Kidney (tissue), 14 donors: ENCODE data around the gene ATG9A. TPM values are rescaled to one million over a fixed set of nuclear protein-coding genes. Genes with fewer than 3 reads are reported as not detected.

Source experiments
- DNase-seq, 5 donors: peaks; one replicate each; pipeline ENCODE4 v3.0.0-alpha.2; 2013 to 2020
- FAIRE-seq: peaks from 2 replicates; lab custom pipeline; 2012; peaks lifted over from hg19 to GRCh38; lab: Jason Lieb, UNC
- H3K27ac ChIP-seq, 2 donors: one replicate each; pipeline ENCODE4 v1.7.0; 2013; ENCODE audit warnings: low read depth in 2 of 2, low read length in 2 of 2, inconsistent platforms in 1 of 2
- H3K27me3 ChIP-seq: one replicate; pipeline ENCODE4 v1.7.1; 2013; ENCODE audit warnings: low read length, inconsistent platforms; ENCODE audit not compliant: control insufficient read depth, insufficient read depth
- H3K36me3 ChIP-seq, 3 donors: one replicate each; pipeline versions ENCODE4 v1.7.0 to v1.7.1; 2013; ENCODE audit warnings: low read length in 3 of 3, control low read depth in 1 of 3, inconsistent platforms in 1 of 3; ENCODE audit not compliant: insufficient read depth in 3 of 3, control insufficient read depth in 2 of 3
- H3K4me1 ChIP-seq, 3 donors: one replicate each; pipeline versions ENCODE4 v1.7.0 to v1.7.1; 2013; ENCODE audit warnings: low read length in 3 of 3, inconsistent platforms in 1 of 3, low read depth in 1 of 3; ENCODE audit not compliant: control insufficient read depth in 2 of 3, insufficient read depth in 2 of 3
- H3K4me3 ChIP-seq, 3 donors: one replicate each; pipeline versions ENCODE4 v1.7.0 to v1.8.1; 2013; ENCODE audit warnings: low read length in 3 of 3, control low read depth in 1 of 3, inconsistent platforms in 1 of 3
- H3K9ac ChIP-seq, 3 donors: one replicate each; pipeline versions ENCODE4 v1.7.0 to v1.7.1; 2013; ENCODE audit warnings: low read length in 3 of 3, control low read depth in 1 of 3, inconsistent platforms in 1 of 3
- H3K9me3 ChIP-seq, 3 donors: one replicate each; pipeline versions ENCODE4 v1.7.0 to v1.7.1; 2013; ENCODE audit warnings: low read length in 3 of 3, control low read depth in 1 of 3, inconsistent platforms in 1 of 3; ENCODE audit not compliant: control insufficient read depth in 2 of 3, insufficient read depth in 1 of 3
- intact Hi-C: fragments of 100-400 bp; cut with DNase I; formaldehyde crosslinking; loops from one replicate; pipeline ENCODE4 v1.11.1; 2022
- polyA plus RNA-seq: library from polyadenylated mRNA; stranded (reverse); fragments of 350-450 nt; fragmentation: Illumina TruSeq; extraction: RNeasy Lipid Tissue Mini Kit (QIAGEN cat#74804); gene quantifications from one replicate; pipeline ENCODE4 v1.2.3, GENCODE V29; 2014; ENCODE audit warnings: low read depth, low replicate concordance; ENCODE audit not compliant: insufficient read depth
- total RNA-seq: library from RNA; stranded (reverse); fragmentation: NEBNext Ultra II Directional; extraction: Animal tissue kit (Norgen Biotek cat#: 25700); gene quantifications from one replicate; pipeline ENCODE4 v1.2.1, GENCODE V29; 2021
- TF ChIP-seq, protein P1 (sequence below): IDR thresholded peaks from 3 replicates; pipeline ENCODE4 v1.5.1; 2012; ENCODE audit warnings: mild to moderate bottlenecking, moderate library complexity, borderline replicate concordance; ENCODE audit not compliant: insufficient read depth; ENCODE audit errors: extremely low read depth
- donor health status: control.
- donor health status: control.
- donor health status: control.
- donor health status: control.
- donor health status: control.
- donor health status: DM: yes; HTN: yes; CAD: no.
- donor health status: Normal renal cell carcinoma (clear cell type).

The ATG9A gene
- total and polyA plus RNA-seq, 2 donors from 2014 or later = 24.0 to 41.5 TPM

DNA sequence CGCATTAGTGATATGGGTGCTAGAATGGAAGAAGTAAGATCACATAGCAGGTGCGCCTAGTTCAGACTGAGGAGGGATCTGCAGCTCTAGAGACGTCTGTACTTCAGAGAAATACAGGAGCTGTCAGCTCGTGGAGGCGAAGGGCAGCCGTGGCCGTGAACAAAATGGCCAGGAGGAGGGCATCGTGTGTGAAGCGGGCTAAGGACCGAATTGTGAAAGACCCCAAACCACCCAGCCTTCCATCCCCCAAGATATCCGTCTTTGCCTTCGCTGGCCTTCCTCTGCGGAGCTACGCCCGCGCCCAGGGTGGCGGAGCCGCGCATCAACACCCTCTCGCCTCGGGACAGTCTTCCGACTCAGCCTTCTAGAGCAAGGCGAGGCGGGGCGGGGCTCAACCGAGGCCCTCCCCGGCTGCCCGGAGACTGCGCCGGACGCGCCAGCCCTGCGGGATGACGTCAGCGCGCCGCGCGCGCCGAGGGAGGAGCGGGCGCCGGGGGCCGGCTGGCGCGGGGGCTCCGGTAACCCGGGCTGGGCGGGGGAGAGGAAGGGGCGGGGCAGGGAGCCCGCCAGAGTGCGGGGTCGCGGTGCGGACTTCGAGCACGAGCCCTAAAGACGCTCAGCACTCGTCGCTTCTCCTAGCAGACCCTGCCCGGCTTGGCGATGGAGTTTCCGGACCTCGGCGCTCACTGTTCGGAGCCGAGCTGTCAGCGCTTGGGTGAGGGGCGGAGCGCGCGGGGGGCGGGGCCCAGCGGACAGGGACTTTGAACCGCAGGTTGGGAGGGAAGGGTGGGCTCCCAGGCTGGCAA lies 22.9 kb downstream of the ATG9A start, which contains the start of gene ZFAND2B:
TSS of gene ZFAND2B (plus strand) at position 455 of the 806 bp plus-strand sequence. CDS start at position 661, 206 bp downstream.
- TF ChIP-seq, protein P1, sequence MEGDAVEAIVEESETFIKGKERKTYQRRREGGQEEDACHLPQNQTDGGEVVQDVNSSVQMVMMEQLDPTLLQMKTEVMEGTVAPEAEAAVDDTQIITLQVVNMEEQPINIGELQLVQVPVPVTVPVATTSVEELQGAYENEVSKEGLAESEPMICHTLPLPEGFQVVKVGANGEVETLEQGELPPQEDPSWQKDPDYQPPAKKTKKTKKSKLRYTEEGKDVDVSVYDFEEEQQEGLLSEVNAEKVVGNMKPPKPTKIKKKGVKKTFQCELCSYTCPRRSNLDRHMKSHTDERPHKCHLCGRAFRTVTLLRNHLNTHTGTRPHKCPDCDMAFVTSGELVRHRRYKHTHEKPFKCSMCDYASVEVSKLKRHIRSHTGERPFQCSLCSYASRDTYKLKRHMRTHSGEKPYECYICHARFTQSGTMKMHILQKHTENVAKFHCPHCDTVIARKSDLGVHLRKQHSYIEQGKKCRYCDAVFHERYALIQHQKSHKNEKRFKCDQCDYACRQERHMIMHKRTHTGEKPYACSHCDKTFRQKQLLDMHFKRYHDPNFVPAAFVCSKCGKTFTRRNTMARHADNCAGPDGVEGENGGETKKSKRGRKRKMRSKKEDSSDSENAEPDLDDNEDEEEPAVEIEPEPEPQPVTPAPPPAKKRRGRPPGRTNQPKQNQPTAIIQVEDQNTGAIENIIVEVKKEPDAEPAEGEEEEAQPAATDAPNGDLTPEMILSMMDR = no peak
- Histone ChIP-seq H3K27ac (peak within 1 kb of the TSS; percentile 97 to 98), H3K9me3 (no peaks in the 10 kb centered on the region), H3K36me3 (peaks cover 0 to 19% (median 10%) of the 10 kb centered on the region in 3 donors), H3K9ac (peak within 1 kb of the TSS; percentile 92 to 100 (median 96)), H3K4me1 (peaks cover 8 to 14% (median 9%) of the 10 kb centered on the region in 3 donors), H3K4me3 (peak within 1 kb of the TSS; percentile 89 to 93 (median 92)), H3K27me3 (no peaks in the 10 kb centered on the region)
- DNase-seq (peak; percentile 95 to 98 (median 98)), FAIRE-seq (no peak)
- intact Hi-C loops = no loop called here

DNA sequence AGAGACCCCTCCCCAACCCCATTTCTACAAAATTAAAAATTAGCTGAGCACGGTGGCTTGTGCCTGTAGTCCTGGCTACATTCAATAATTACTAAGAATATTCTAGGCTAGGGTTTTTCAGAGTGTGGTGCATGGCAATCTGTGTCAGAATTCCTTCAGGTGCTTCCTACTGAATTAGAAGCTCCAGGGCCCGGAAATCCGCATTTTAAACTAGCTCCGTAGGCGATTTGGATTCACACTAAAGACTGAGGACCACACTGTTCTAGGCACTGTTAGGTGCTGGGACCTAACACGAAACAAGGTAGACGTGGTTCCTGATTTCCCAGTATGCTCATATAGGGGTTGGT lies 23.5 kb downstream of the ATG9A start:
- Histone ChIP-seq H3K9me3 (no peaks in the 10 kb centered on the region), H3K27me3 (no peaks in the 10 kb centered on the region), H3K27ac (peak overlapping the region; percentile 96 to 97), H3K4me1 (peaks cover 8 to 14% (median 9%) of the 10 kb centered on the region in 3 donors), H3K36me3 (peaks cover 0 to 19% (median 10%) of the 10 kb centered on the region in 3 donors), H3K9ac (peak overlapping the region; percentile 92 to 100 (median 96)), H3K4me3 (peak overlapping the region; percentile 89 to 93 (median 92))
- peak in 1 of 5 donors; percentile 1 for DNase-seq
- intact Hi-C loops = no loop called here
- TF ChIP-seq, protein P1 = no peak
- no peak for FAIRE-seq

DNA sequence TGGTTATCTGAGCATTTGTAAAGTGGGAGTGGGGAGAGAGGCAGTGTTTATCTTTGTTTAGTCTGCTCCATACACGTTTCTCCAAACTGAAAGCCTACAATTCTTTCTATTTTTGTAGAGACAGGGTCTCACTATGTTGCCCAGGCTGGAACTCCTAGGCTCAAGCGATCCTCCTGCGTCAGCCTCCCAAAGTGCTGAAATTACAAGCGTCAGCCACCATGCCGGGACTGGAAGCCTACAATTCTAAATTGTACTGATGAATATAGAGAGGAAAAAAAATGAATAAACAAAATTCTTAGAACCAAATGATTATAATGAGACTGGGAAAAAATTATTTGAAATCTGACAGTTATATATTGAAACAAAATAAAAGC lies 24.3 kb downstream of the ATG9A start:
- no peak for FAIRE-seq
- TF ChIP-seq, protein P1 = no peak

More for the DNA sequence above, 24.3 kb downstream of the ATG9A start:
- peak in 1 of 5 donors; percentile 45 for DNase-seq
- Histone ChIP-seq H3K4me3 (no peak overlapping the region), H3K4me1 (peaks cover 8 to 14% (median 9%) of the 10 kb centered on the region in 3 donors), H3K9me3 (no peaks in the 10 kb centered on the region), H3K27ac (no peak overlapping the region), H3K36me3 (peaks cover 0 to 19% (median 10%) of the 10 kb centered on the region in 3 donors), H3K27me3 (no peaks in the 10 kb centered on the region), H3K9ac (no peak overlapping the region)
- intact Hi-C loops = no loop called here
